Kidney (tissue), 14 donors: ENCODE data around the gene ITPKB. TPM values are rescaled to one million over a fixed set of nuclear protein-coding genes. Genes with fewer than 3 reads are reported as not detected.

Source experiments
- DNase-seq, 5 donors: peaks; one replicate each; pipeline ENCODE4 v3.0.0-alpha.2; 2013 to 2020
- FAIRE-seq: peaks from 2 replicates; lab custom pipeline; 2012; peaks lifted over from hg19 to GRCh38; lab: Jason Lieb, UNC
- H3K27ac ChIP-seq, 2 donors: one replicate each; pipeline ENCODE4 v1.7.0; 2013; ENCODE audit warnings: low read depth in 2 of 2, low read length in 2 of 2, inconsistent platforms in 1 of 2
- H3K27me3 ChIP-seq: one replicate; pipeline ENCODE4 v1.7.1; 2013; ENCODE audit warnings: low read length, inconsistent platforms; ENCODE audit not compliant: control insufficient read depth, insufficient read depth
- H3K36me3 ChIP-seq, 3 donors: one replicate each; pipeline versions ENCODE4 v1.7.0 to v1.7.1; 2013; ENCODE audit warnings: low read length in 3 of 3, control low read depth in 1 of 3, inconsistent platforms in 1 of 3; ENCODE audit not compliant: insufficient read depth in 3 of 3, control insufficient read depth in 2 of 3
- H3K4me1 ChIP-seq, 3 donors: one replicate each; pipeline versions ENCODE4 v1.7.0 to v1.7.1; 2013; ENCODE audit warnings: low read length in 3 of 3, inconsistent platforms in 1 of 3, low read depth in 1 of 3; ENCODE audit not compliant: control insufficient read depth in 2 of 3, insufficient read depth in 2 of 3
- H3K4me3 ChIP-seq, 3 donors: one replicate each; pipeline versions ENCODE4 v1.7.0 to v1.8.1; 2013; ENCODE audit warnings: low read length in 3 of 3, control low read depth in 1 of 3, inconsistent platforms in 1 of 3
- H3K9ac ChIP-seq, 3 donors: one replicate each; pipeline versions ENCODE4 v1.7.0 to v1.7.1; 2013; ENCODE audit warnings: low read length in 3 of 3, control low read depth in 1 of 3, inconsistent platforms in 1 of 3
- H3K9me3 ChIP-seq, 3 donors: one replicate each; pipeline versions ENCODE4 v1.7.0 to v1.7.1; 2013; ENCODE audit warnings: low read length in 3 of 3, control low read depth in 1 of 3, inconsistent platforms in 1 of 3; ENCODE audit not compliant: control insufficient read depth in 2 of 3, insufficient read depth in 1 of 3
- CTCF ChIP-seq: IDR thresholded peaks from 3 replicates; pipeline ENCODE4 v1.5.1; 2012; ENCODE audit warnings: mild to moderate bottlenecking, moderate library complexity, borderline replicate concordance; ENCODE audit not compliant: insufficient read depth; ENCODE audit errors: extremely low read depth
- intact Hi-C: fragments of 100-400 bp; cut with DNase I; formaldehyde crosslinking; loops from one replicate; pipeline ENCODE4 v1.11.1; 2022
- polyA plus RNA-seq: library from polyadenylated mRNA; stranded (reverse); fragments of 350-450 nt; fragmentation: Illumina TruSeq; extraction: RNeasy Lipid Tissue Mini Kit (QIAGEN cat#74804); gene quantifications from one replicate; pipeline ENCODE4 v1.2.3, GENCODE V29; 2014; ENCODE audit warnings: low read depth, low replicate concordance; ENCODE audit not compliant: insufficient read depth
- total RNA-seq: library from RNA; stranded (reverse); fragmentation: NEBNext Ultra II Directional; extraction: Animal tissue kit (Norgen Biotek cat#: 25700); gene quantifications from one replicate; pipeline ENCODE4 v1.2.1, GENCODE V29; 2021
- donor health status: control.
- donor health status: control.
- donor health status: control.
- donor health status: control.
- donor health status: control.
- donor health status: DM: yes; HTN: yes; CAD: no.
- donor health status: Normal renal cell carcinoma (clear cell type).

Gene ITPKB
- total and polyA plus RNA-seq, 2 donors from 2014 or later = 20.2 to 39.3 TPM

- DNase-seq = peak; percentile 77 to 85 (median 79)
- peak; percentile 69 for TF ChIP-seq CTCF
- no peak for FAIRE-seq
- Histone ChIP-seq H3K4me3 (no peak overlapping the region), H3K36me3 (no peaks in the 10 kb centered on the region), H3K4me1 (no peaks in the 10 kb centered on the region), H3K27ac (no peak overlapping the region), H3K9me3 (no peaks in the 10 kb centered on the region), H3K27me3 (no peaks in the 10 kb centered on the region), H3K9ac (no peak overlapping the region)
- intact Hi-C loops = no loop called here
Measured at GRCh38 chr1:226608699-226609505, 130.2 kb downstream of the ITPKB start.

- Histone ChIP-seq H3K9me3 (no peaks in the 10 kb centered on the region), H3K27ac (no peak overlapping the region), H3K36me3 (no peaks in the 10 kb centered on the region), H3K9ac (no peak overlapping the region), H3K4me1 (peaks cover 0 to 2% (median 0%) of the 10 kb centered on the region in 3 donors), H3K4me3 (no peak overlapping the region), H3K27me3 (no peaks in the 10 kb centered on the region)
- TF ChIP-seq CTCF = no peak
- intact Hi-C loops = no loop called here
- FAIRE-seq (no peak), DNase-seq (no peak)
Measured at GRCh38 chr1:226607821-226608220, 131.3 kb downstream of the ITPKB start.

GRCh38 chr1:226607268-226607660 is 131.8 kb downstream of the ITPKB start:
- DNase-seq = no peak
- intact Hi-C loops = no loop called here

More at GRCh38 chr1:226607268-226607660, 131.8 kb downstream of the ITPKB start:
- Histone ChIP-seq H3K27ac (no peak overlapping the region), H3K9ac (no peak overlapping the region), H3K27me3 (no peaks in the 10 kb centered on the region), H3K4me1 (peaks cover 0 to 3% (median 0%) of the 10 kb centered on the region in 3 donors), H3K9me3 (no peaks in the 10 kb centered on the region), H3K36me3 (no peaks in the 10 kb centered on the region), H3K4me3 (no peak overlapping the region)
- FAIRE-seq = no peak
- no peak for TF ChIP-seq CTCF
